Measurements from ENCODE around the gene RAB30.

DNA sequence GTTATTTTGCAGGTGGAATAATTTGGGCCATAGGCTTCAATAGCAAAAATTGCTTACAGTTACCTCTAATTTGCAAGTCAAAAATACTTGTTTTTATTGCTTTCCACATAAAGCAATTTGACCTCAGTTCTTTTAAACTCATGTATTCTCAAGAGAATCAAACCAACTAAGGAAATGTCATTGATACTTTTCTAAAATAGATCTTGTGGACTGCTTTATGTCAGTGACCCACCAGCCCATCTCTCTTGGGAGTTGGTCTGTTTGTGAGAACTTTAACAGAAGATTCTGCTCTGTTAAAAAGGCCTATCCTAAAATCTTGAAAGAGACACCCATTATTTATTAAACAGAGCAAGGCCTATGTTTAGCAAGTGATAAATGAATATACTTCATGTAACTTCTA, 94.9 kb downstream of the RAB30 start:
- TF ChIP-seq, protein P1, sequence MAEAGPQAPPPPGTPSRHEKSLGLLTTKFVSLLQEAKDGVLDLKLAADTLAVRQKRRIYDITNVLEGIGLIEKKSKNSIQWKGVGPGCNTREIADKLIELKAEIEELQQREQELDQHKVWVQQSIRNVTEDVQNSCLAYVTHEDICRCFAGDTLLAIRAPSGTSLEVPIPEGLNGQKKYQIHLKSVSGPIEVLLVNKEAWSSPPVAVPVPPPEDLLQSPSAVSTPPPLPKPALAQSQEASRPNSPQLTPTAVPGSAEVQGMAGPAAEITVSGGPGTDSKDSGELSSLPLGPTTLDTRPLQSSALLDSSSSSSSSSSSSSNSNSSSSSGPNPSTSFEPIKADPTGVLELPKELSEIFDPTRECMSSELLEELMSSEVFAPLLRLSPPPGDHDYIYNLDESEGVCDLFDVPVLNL (CRISPR knock-in tag; IDR thresholded peaks at IDR 0.05; ENCODE audit: borderline replicate concordance, low read depth) = no peak
- TF ChIP-seq NR3C1 (CRISPR knock-in tag; conservative IDR thresholded peaks at IDR 0.05; ENCODE audit: low read depth) (no peak), NFATC4 (CRISPR knock-in tag; IDR thresholded peaks at IDR 0.05) (no peak), PRRX2 (CRISPR knock-in tag; IDR thresholded peaks at IDR 0.05) (no peak), NFYB (CRISPR knock-in tag; conservative IDR thresholded peaks at IDR 0.05; ENCODE audit: low read depth) (no peak), ZBTB21 (CRISPR knock-in tag; IDR thresholded peaks at IDR 0.05; ENCODE audit: borderline replicate concordance) (no peak), SOX15 (CRISPR knock-in tag; IDR thresholded peaks at IDR 0.05) (no peak), TEAD4 (CRISPR knock-in tag; IDR thresholded peaks at IDR 0.05) (no peak), SMAD4 (CRISPR knock-in tag; IDR thresholded peaks at IDR 0.05) (no peak), ESRRA (CRISPR knock-in tag; IDR thresholded peaks at IDR 0.05; ENCODE audit: borderline replicate concordance) (no peak), NR1H2 (CRISPR knock-in tag; IDR thresholded peaks at IDR 0.05) (no peak)
- TF ChIP-seq, protein P2, sequence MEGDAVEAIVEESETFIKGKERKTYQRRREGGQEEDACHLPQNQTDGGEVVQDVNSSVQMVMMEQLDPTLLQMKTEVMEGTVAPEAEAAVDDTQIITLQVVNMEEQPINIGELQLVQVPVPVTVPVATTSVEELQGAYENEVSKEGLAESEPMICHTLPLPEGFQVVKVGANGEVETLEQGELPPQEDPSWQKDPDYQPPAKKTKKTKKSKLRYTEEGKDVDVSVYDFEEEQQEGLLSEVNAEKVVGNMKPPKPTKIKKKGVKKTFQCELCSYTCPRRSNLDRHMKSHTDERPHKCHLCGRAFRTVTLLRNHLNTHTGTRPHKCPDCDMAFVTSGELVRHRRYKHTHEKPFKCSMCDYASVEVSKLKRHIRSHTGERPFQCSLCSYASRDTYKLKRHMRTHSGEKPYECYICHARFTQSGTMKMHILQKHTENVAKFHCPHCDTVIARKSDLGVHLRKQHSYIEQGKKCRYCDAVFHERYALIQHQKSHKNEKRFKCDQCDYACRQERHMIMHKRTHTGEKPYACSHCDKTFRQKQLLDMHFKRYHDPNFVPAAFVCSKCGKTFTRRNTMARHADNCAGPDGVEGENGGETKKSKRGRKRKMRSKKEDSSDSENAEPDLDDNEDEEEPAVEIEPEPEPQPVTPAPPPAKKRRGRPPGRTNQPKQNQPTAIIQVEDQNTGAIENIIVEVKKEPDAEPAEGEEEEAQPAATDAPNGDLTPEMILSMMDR (IDR thresholded peaks at IDR 0.05) = no peak
- TF ChIP-seq, protein P3, sequence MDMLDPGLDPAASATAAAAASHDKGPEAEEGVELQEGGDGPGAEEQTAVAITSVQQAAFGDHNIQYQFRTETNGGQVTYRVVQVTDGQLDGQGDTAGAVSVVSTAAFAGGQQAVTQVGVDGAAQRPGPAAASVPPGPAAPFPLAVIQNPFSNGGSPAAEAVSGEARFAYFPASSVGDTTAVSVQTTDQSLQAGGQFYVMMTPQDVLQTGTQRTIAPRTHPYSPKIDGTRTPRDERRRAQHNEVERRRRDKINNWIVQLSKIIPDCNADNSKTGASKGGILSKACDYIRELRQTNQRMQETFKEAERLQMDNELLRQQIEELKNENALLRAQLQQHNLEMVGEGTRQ (CRISPR knock-in tag; IDR thresholded peaks at IDR 0.05) = no peak
- TF ChIP-seq, protein P4, sequence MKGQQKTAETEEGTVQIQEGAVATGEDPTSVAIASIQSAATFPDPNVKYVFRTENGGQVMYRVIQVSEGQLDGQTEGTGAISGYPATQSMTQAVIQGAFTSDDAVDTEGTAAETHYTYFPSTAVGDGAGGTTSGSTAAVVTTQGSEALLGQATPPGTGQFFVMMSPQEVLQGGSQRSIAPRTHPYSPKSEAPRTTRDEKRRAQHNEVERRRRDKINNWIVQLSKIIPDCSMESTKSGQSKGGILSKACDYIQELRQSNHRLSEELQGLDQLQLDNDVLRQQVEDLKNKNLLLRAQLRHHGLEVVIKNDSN (CRISPR knock-in tag; IDR thresholded peaks at IDR 0.05) = no peak

Measured in WTC11 (cell line).